Fibroblast of mammary gland (primary cell): ENCODE measurements around the gene CBLN1.
"Not testable (repeated sequence)": the region's sequence is repeated elsewhere in the genome, so short reads cannot be mapped to it uniquely, and the experiment has no call there.

ENCODE experiments used
- DNase-seq: peaks from one replicate; pipeline ENCODE4 v3.0.0-alpha.2; 2010; ENCODE audit warnings: low read depth
- H3K4me3 ChIP-seq: 2 replicates; pipeline ENCODE4 v1.5.1; 2011; ENCODE audit warnings: low read depth, mild to moderate bottlenecking, low read length, moderate library complexity; ENCODE audit not compliant: control insufficient read depth
- CTCF ChIP-seq: conservative IDR thresholded peaks from 2 replicates; pipeline ENCODE4 v1.5.1; 2011; ENCODE audit warnings: low read depth, low read length, inconsistent platforms; ENCODE audit not compliant: control insufficient read depth, insufficient read depth

Gene CBLN1

GRCh38 chr16:49261930-49262329 is 19.7 kb downstream of the CBLN1 start:
- no peak for DNase-seq
- TF ChIP-seq CTCF: no peak
- H3K4me3 ChIP-seq: no peak overlapping the region

DNA sequence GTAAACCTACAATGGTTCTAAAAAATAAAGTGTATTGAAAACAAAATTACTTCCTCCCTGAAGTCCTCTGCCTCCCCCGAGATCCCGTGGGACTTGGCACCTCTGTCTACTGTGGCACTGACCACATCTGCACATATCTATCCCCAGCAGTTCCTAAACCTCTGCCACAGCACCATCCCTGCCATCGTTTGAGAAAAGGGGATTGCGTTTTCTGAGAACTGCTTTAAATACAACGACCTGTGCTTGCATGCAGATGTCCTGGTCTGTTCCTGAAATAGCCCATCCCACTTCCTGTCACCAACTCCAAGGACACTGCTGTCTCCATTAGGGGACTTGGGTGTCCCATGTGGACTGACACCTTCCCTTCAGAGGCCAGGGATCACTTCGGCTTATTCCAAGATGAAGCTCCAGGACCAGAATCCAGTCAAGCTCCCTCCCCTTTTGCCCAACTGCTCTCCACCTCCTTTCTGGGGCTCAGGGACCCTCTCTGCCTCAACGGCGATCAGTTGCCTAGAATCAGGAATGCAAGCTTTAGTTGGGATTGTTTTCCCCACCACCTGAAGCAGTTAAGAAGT is 20.6 kb downstream of the CBLN1 start:
- no peak for DNase-seq
- no peak for TF ChIP-seq CTCF
- no peak overlapping the region for H3K4me3 ChIP-seq

DNA sequence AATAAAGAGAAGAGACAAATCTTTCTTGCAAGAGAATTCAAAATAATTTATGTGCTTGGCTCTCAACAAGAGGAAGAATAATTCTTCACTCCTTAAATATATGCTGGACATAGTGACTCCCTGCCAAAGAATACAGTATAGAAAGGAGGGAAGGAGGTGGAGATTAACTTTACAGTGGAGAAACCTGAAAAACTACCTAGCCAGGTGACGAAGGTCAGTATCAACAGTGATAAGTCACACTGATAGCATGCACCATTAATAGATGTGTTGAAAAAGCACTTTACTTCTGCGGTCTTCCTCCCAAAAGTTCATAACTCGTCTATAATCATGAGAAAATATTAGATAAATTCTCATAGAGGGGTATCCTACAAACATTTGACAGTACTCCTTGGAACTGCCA is 21.4 kb downstream of the CBLN1 start:
- no peak overlapping the region for H3K4me3 ChIP-seq
- DNase-seq: no peak
- TF ChIP-seq CTCF: no peak

- no peak for DNase-seq
- H3K4me3 ChIP-seq: no peak overlapping the region
- TF ChIP-seq CTCF: no peak
Observed at GRCh38 chr16:49259330-49259729, 22.3 kb downstream of the CBLN1 start.

DNA sequence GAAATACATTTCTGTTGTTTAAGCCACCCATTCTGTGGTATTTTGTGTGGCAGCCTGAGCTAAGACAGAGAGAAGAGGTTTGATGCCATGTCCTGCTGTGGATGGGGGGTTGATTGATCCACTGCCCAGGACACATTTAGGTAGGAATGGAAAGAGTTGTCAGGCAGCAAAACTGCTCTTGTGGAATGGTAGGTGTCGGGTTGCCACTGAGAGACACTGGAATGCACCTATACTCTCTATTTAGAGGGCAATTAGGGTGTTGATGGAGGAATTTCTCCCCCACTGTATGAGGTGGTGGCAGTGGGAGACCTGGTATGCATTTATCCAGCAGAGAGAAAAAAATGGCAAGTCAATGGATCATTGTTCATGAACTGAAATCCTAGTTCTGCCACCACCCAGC is 30.9 kb downstream of the CBLN1 start:
- no peak for TF ChIP-seq CTCF

GRCh38 chr16:49248227-49248626 is 33.4 kb downstream of the CBLN1 start:
- TF ChIP-seq CTCF: no peak
- no peak for DNase-seq
- no peak overlapping the region for H3K4me3 ChIP-seq

More for the DNA sequence above, 30.9 kb downstream of the CBLN1 start:
- DNase-seq: no peak
- no peak overlapping the region for H3K4me3 ChIP-seq

DNA sequence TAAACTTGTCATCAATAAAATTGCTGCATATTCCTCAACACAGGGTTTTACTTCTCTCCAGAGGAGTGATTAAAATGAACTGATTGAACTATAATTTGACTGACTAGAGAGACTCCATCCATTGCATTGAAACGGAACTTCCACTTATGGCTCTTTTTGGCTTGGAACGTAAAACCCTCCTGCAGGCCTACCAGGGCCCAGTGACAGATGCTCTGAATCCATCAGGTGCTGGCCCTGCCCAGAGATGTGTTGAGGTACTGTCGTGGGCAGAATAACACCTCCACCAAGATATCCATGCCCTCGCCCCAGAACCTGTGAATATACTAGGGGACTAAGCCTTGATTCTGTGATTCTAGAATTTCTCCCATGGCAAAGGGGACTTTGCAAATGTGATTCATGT is 45.4 kb downstream of the CBLN1 start:
- no peak for TF ChIP-seq CTCF
- no peak for DNase-seq
- H3K4me3 ChIP-seq: no peak overlapping the region

GRCh38 chr16:49228335-49228734 is 53.3 kb downstream of the CBLN1 start:
- DNase-seq, H3K4me3 ChIP-seq: not testable (repeated sequence)
